Kidney tubule cell (primary cell): ENCODE data around the gene PRKCB.
"Not testable (repeated sequence)": the region's sequence is repeated elsewhere in the genome, so short reads cannot be mapped to it uniquely, and the experiment has no call there.

ENCODE experiments used
- DNase-seq: peaks from one replicate; pipeline ENCODE4 v3.0.0-alpha.2; 2018; ENCODE audit warnings: low spot score

The PRKCB gene

DNA sequence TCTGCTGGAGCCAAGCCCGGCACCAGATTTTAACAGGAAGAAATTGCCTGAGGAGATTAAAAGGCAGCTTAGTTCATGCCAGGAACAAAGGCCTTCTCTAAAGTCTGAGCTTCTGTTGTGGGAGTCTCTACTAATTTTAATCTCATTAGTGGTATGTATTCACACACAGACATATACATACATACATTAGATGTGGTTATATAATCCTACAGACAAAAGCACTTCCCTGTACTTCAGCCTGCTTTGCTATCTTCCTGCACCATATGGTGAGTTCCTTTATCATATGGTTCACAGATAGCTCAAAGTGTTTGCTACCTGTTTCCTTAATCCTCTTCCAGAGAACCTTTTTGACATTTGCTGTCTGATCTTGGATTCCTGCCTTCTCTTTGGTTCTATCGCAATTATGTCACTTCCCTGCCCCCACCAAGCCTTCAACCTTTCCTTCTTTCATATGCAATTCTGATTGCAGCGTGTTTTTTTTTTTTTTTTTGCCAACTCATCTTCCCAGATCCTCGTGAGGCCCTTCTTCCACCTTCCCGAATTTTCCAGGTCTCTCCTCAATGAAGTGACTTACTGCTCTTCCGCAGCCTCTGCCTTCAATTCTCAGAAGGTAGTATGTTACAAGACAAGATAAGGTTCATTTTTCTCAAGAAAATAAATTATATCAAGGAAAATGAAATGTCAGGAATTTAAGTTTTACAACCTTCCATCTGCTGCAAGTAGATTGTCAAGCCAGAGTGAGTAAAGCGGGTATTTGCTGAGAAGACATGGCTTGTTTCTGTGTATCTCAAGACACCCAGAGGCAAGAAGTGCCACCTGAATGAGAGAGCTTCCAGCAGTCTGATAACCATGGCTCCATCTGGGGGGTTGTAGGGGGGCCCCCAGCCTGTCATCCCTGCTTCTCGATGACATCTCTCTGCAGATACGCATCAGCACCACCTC is 300.1 kb downstream of the PRKCB start:
- no peak for DNase-seq

- no peak for DNase-seq
Observed at GRCh38 chr16:24138024-24138423, 302.2 kb downstream of the PRKCB start.

DNA sequence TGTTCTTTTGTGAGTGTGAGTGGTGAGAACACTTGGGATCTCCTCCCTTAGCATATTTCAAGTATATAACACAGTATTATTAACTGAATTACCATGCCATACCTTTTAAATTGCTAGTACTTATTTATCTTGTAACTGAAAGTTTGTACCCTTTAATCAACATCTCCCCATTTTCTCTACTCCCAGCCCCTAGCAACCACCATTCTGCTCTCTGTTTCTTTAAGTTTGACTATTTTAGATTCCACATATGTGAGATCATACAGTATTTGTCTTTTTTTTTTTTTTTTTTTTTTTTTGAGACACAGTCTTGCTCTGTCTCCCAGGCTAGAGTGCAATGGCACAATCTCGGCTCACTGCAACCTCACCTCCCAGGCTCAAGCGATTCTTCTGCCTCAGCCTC is 302.8 kb downstream of the PRKCB start:
- no peak for DNase-seq

DNA sequence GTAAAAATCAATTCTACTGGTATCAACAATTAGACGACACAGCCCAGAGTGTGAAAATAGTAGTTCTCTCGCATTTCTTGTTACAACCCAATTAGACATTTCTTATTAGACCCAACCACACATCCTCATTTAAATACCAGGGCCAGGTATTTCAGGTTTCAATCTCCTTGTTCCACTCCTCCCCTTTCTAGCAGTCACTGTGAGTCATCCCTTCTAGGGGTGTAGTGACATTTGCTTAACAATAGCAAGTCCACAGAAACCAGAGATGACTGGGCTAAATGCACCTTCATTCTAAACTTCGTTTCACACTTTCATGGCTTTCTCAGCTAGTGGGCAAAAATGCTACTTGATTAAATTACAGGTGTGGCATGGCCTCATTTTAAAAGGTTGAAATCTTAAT is 303.5 kb downstream of the PRKCB start:
- DNase-seq, result peak; percentile 24

DNA sequence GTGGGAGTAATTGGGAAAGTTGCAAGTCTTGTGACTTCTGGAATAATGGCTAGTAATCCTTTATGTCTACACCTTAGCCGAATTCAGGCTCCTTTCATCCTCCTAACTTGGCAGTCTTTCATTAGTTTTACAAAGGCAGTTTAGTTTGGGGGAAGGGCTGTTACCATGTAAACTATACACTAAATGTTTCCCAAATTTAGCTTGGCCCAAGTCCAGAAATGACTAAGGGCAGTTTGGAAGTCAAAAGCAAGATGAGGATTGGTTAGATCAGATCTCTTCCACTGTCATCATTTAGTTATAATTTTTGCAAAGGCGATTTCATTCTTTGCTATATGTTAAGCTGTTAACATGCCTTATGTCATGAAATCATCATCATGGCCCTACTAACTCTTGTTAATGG is 304.9 kb downstream of the PRKCB start:
- no peak for DNase-seq

- DNase-seq, result no peak
Observed at GRCh38 chr16:24141466-24141865, 305.7 kb downstream of the PRKCB start.

GRCh38 chr16:24141917-24142316 is 306.1 kb downstream of the PRKCB start:
- DNase-seq, result no peak

DNA sequence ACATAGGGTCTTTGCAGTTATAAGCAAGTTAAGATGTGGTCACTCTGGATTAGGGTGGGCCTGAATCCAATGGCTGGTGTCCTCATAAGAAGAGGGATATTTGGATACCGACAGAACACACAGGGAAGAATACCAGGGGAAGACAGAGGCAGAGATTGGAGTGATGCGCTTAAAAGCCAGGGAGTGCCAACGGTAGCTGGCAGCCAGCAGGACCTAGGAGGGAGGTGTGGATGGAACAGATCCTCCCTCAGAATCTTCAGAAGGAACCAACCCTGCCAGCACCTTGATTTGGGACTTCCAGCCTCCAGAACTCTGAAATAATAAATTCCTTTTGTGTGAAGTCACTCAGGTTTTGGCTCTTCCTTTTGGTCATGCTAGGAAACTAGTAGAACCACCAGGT is 310.1 kb downstream of the PRKCB start:
- DNase-seq, result no peak

GRCh38 chr16:24146518-24146917 is 310.7 kb downstream of the PRKCB start:
- no peak for DNase-seq

DNA sequence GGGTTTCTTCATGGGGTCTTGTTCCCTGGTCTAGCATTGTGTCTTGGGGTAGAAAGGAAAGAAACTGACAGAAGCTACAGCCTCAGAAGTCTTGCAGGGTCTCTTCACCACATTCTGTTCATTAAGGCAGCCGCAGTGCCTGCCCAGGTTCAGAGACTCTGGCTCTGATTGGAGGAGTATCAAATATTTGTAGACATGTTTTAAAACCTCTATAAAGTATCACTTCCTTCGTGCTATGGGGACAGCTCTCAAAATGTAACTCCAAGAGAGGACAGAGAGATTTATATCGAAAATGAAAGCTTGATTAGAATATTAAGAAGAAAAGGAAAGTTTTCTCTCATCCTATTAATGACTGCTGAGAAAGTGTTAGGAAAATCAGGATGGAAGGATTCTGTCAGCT is 313.3 kb downstream of the PRKCB start:
- no peak for DNase-seq

- no peak for DNase-seq
Observed at GRCh38 chr16:24150282-24150681, 314.5 kb downstream of the PRKCB start.

DNA sequence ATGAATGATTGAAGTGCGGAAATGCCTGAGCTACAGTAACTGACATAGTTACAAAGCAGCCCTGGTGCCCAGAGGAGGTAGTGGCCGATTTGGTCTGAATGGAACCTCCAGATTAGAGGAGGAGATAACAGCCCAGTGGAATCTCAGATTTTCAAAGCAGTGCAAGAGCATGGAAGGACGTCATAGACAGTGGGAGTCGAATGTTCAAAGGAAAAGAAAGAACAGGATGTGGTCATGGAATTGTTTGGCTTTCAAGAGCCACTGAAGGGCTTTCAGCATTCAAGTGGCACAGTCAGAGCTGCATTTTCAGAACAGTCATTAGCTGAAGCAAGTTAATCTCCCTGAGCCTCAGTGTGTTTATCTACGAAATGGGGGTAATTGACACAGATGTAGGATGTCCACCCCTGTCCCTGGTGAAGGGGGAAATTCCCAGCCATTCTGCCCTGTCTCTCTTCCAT is 315.7 kb downstream of the PRKCB start:
- DNase-seq, result no peak

- not testable (repeated sequence) for DNase-seq
Observed at GRCh38 chr16:24152048-24152447, 316.3 kb downstream of the PRKCB start.

DNA sequence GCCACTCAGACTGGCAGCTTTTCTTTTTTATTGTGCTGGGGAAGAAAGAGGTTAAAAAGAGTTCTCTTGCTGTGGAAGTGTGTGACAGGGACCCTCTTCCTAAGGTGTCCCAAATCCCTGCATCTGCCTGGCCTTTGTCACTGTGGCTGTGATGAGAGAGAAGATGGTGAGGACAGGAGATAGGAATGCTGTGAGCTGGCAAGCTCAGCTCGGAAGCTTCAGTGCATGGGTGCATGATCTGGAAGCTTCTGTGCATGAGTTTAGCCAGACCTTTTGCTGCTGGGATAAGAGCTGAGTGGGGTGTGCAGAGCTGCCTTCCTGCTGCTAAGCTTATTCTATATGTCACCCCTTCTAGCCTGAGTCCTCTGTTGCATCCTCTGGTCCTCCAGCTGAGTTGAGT is 317.0 kb downstream of the PRKCB start:
- DNase-seq, result no peak

- no peak for DNase-seq
Observed at GRCh38 chr16:24156777-24157176, 321.0 kb downstream of the PRKCB start.

GRCh38 chr16:24163935-24164334 is 328.2 kb downstream of the PRKCB start:
- no peak for DNase-seq

DNA sequence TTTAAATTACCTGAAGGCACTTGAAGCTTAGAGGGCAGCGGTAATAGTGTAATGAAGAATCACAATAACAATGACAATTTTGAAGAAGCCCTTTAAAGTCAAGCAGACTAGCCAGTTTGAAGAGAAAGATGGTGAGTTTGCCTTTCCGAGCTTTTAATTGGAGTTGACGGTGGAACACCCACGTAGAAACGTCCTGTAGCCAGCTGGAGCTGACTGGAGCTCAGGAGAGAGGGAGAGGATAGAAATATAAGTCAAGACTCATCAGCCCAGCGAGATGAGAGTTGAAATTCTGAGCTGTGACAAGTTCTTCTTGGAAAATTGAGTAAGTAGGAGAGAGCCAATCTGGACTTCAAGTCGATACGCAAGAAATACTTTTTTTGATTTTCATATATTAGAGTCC is 328.6 kb downstream of the PRKCB start:
- DNase-seq, result no peak

DNA sequence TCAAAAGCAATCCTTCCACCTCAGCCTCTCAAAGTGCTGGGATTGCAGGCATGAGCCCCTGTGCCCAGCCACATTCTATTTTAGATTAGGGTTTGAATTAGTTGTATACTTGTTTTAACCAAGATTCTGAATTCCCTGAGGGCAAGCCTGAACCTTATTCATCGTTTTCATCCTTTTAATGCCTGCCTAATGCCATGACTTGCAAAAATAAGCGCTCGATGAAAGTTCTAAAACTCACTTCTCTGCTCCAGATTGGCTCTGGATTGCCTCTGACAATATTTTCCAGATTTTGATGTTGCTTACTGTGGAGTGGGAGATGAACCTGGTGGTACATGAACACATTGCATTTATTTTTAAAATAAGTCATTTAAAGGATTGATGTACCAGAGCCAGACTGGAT is 329.5 kb downstream of the PRKCB start:
- DNase-seq, result no peak

DNA sequence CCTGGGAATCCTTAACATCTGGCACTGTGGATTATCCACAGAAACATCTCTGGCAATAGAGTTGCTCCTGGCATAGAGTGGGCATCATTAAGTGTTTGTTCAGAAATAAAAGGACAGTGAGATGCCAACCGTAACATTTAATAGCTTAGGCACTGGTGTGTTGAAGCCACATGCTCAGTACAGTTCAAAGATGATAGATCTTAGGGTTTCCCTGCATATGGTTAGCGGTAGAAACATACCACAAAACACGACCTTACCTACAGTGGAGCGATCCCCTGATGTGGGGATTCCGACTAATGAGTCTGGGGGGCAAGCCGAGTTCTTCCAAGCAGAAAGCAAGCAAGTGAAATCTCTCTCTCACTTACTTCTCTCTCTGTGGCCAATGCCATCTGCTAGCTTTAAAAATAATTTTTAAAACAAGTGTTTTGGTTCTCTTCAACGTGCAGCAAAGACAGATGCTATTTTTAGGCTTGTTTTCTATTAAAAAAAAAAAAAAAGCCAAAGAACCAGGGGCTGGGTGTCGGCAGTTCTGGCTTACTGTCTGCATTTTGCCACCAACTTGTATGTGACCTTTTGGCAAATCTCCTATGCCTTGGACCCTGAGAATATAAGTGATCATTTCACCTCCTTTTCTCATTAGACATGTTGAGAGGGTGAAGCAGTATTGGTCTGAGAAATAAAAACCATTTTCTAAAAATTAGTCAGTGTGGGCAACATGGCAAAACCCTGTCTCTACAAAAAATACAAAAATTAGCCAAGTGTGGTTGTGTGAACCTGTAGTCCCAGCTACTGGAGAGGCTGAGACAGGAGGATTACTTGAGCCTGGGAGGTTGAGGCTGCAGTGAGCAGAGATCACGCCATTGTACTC is 331.1 kb downstream of the PRKCB start:
- no peak for DNase-seq

- no peak for DNase-seq
Observed at GRCh38 chr16:24168856-24169255, 333.1 kb downstream of the PRKCB start.

- DNase-seq, result no peak
Observed at GRCh38 chr16:24170407-24170806, 334.6 kb downstream of the PRKCB start.

- DNase-seq, result no peak
Observed at GRCh38 chr16:24174504-24174903, 338.7 kb downstream of the PRKCB start.

DNA sequence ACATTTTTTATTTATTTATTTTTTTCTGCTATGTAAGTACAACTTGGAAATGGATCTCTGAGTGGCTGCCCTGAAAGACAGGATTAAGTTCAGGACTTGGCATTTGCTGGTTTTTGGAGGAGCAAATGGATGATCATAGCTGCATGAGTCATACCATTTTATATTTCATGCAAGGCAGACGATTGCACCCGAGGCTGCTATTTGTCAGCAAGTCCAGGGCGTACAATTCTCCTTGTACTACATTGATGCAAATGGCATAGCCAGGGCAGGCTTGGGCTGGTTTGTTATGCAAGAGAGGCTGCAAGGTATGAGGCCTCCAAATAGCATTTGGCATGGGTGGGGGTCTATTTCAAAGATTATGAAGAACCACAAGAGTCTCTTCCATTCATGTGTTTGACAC is 339.2 kb downstream of the PRKCB start:
- DNase-seq, result no peak
